Keratinocyte (primary cell): ENCODE measurements around the gene HP. TPM values are rescaled to one million over a fixed set of nuclear protein-coding genes. Genes with fewer than 3 reads are reported as not detected.

Experiments used
- DNase-seq: peaks from one replicate; pipeline ENCODE4 v3.0.0-alpha.2; 2011; ENCODE audit warnings: low read depth, missing footprints, low spot score
- FAIRE-seq: peaks from 2 replicates; lab custom pipeline; 2011; peaks lifted over from hg19 to GRCh38; lab: Jason Lieb, UNC
- H2AFZ ChIP-seq: 2 replicates; pipeline ENCODE4 v1.6.0; 2012; ENCODE audit warnings: low read length, control low read depth, inconsistent platforms; ENCODE audit not compliant: control insufficient read depth
- H3K27ac ChIP-seq: 2 replicates; pipeline ENCODE4 v1.5.1; 2011; ENCODE audit warnings: low read length; ENCODE audit not compliant: control insufficient read depth, insufficient read depth
- H3K27me3 ChIP-seq: 3 replicates; pipeline ENCODE4 v1.6.0; 2011; ENCODE audit warnings: low read length; ENCODE audit not compliant: control insufficient read depth, insufficient read depth; ENCODE audit errors: extremely low read depth
- H3K36me3 ChIP-seq, 2 experiments: 2 replicates in 1 of 2; 3 replicates in 1 of 2; pipeline ENCODE4 v1.5.1; 2011; ENCODE audit warnings: low read length in 2 of 2, mild to moderate bottlenecking in 1 of 2; ENCODE audit not compliant: control insufficient read depth in 2 of 2, insufficient read depth in 2 of 2; ENCODE audit errors: extremely low read depth in 1 of 2
- H3K4me1 ChIP-seq: 3 replicates; pipeline ENCODE4 v1.5.1; 2011; ENCODE audit warnings: low read length; ENCODE audit not compliant: control insufficient read depth, insufficient read depth; ENCODE audit errors: extremely low read depth
- H3K4me2 ChIP-seq: 3 replicates; pipeline ENCODE4 v1.6.0; 2011; ENCODE audit warnings: low read depth, low read length; ENCODE audit not compliant: control insufficient read depth, insufficient read depth; ENCODE audit errors: extremely low read depth
- H3K4me3 ChIP-seq, 3 experiments: fragments of 200-600 bp in 1 of 3; sonication (generic) in 1 of 3; 2 replicates in 2 of 3; 3 replicates in 1 of 3; pipeline ENCODE4 v1.5.1; 2011 to 2016; ENCODE audit warnings: low read length in 3 of 3, mild to moderate bottlenecking in 3 of 3, control low read depth in 2 of 3, inconsistent platforms in 1 of 3, low read depth in 1 of 3, mixed read lengths in 1 of 3, mixed run types in 1 of 3, moderate library complexity in 1 of 3; ENCODE audit not compliant: control insufficient read depth in 2 of 3, insufficient read depth in 2 of 3; ENCODE audit errors: extremely low read depth in 1 of 3
- H3K79me2 ChIP-seq: 2 replicates; pipeline ENCODE4 v1.6.0; 2012; ENCODE audit warnings: low read length; ENCODE audit not compliant: control insufficient read depth, insufficient read depth
- H3K9ac ChIP-seq: 3 replicates; pipeline ENCODE4 v1.6.0; 2011; ENCODE audit warnings: low read length; ENCODE audit not compliant: control insufficient read depth, insufficient read depth; ENCODE audit errors: extremely low read depth
- H3K9me1 ChIP-seq: 3 replicates; pipeline ENCODE4 v1.6.0; 2011; ENCODE audit warnings: low read length; ENCODE audit not compliant: control insufficient read depth, insufficient read depth; ENCODE audit errors: extremely low read depth
- H3K9me3 ChIP-seq: 2 replicates; pipeline ENCODE4 v1.5.1; 2012; ENCODE audit warnings: low read depth, low read length; ENCODE audit not compliant: control insufficient read depth
- H4K20me1 ChIP-seq: 3 replicates; pipeline ENCODE4 v1.6.0; 2011; ENCODE audit warnings: low read length; ENCODE audit not compliant: control insufficient read depth, insufficient read depth; ENCODE audit errors: extremely low read depth
- EZH2 ChIP-seq: IDR thresholded peaks from one replicate; pipeline ENCODE4 v1.6.1; 2012; ENCODE audit warnings: inconsistent platforms, mild to moderate bottlenecking, low read length, moderate library complexity
- dilution Hi-C: fragments of 300-500 bp; cut with MboI; formaldehyde crosslinking; loops from one replicate; pipeline ENCODE4 v1.7.0; 2020; ENCODE audit warnings: low sequenced_read_pairs; ENCODE audit not compliant: extremely low pct_ligation_motif_present
- polyA plus RNA-seq, 5 experiments: library from polyadenylated mRNA; depleted of rRNA in 3 of 5; stranded (reverse) in 3 of 5; stranded (forward) in 1 of 5; unstranded in 1 of 5; fragments of >200 nt; gene quantifications; 1 replicate in 1 of 5; 2 replicates in 3 of 5; 3 replicates in 1 of 5; pipeline versions ENCODE4 v1.2.1 to v1.2.3, GENCODE V29; 2011 to 2012; ENCODE audit warnings: missing spikeins in 2 of 5, low read depth in 1 of 5, low replicate concordance in 1 of 5
- TF ChIP-seq, protein P1 (sequence below), 3 experiments: IDR thresholded peaks in 1 of 3; conservative IDR thresholded peaks in 1 of 3; optimal IDR thresholded peaks in 1 of 3; 2 replicates in 2 of 3; 3 replicates in 1 of 3; pipeline versions ENCODE3 to v1.5.1; 2011; ENCODE audit warnings: low read length in 3 of 3, mild to moderate bottlenecking in 3 of 3, moderate library complexity in 2 of 3, control low read depth in 1 of 3, inconsistent platforms in 1 of 3; ENCODE audit not compliant: insufficient read depth in 2 of 3; ENCODE audit errors: extremely low read depth in 1 of 3

HP gene
- polyA plus RNA-seq, 1 donor (not counting 4 experiments of a cell fraction or from before 2014, with no cell fraction given): 0.43 TPM

DNA sequence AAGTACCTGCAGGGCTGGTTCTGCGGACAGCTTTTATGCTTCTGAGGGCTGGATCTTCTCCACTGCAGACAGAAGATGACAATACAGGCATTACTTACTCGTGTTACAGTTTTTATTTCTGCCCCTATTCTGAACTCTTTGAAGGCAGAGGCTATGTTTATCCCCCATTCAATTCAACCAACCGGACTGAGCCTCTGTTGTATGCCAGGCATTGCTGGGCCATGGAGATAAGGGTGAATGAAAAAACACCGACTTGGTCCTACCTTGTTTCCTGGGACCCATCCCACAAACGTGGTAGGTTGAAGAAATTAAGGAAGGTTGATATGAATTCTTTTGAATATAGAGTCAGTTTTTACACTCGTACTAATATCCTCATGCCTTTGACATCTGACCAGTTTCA is 10.0 kb upstream of the HP start:
- no peak for TF ChIP-seq EZH2
- TF ChIP-seq, protein P1, sequence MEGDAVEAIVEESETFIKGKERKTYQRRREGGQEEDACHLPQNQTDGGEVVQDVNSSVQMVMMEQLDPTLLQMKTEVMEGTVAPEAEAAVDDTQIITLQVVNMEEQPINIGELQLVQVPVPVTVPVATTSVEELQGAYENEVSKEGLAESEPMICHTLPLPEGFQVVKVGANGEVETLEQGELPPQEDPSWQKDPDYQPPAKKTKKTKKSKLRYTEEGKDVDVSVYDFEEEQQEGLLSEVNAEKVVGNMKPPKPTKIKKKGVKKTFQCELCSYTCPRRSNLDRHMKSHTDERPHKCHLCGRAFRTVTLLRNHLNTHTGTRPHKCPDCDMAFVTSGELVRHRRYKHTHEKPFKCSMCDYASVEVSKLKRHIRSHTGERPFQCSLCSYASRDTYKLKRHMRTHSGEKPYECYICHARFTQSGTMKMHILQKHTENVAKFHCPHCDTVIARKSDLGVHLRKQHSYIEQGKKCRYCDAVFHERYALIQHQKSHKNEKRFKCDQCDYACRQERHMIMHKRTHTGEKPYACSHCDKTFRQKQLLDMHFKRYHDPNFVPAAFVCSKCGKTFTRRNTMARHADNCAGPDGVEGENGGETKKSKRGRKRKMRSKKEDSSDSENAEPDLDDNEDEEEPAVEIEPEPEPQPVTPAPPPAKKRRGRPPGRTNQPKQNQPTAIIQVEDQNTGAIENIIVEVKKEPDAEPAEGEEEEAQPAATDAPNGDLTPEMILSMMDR (optimal IDR thresholded peaks at IDR 0.05 in 1 of 3, IDR thresholded peaks at IDR 0.05 in 1 of 3, conservative IDR thresholded peaks at IDR 0.05 in 1 of 3; ENCODE audit: extremely low read depth in 1 of 3, insufficient read depth in 2 of 3, low read length in 3 of 3): no peak
- no peak overlapping the region for H3K9ac ChIP-seq
- H3K4me1 ChIP-seq: no peaks in the 10 kb centered on the region
- H3K79me2 ChIP-seq: no peaks in the 10 kb centered on the region
- H3K9me1 ChIP-seq: no peaks in the 10 kb centered on the region
- dilution Hi-C loops: no loop called here
- H3K27ac ChIP-seq: no peak overlapping the region
- no peaks in the 10 kb centered on the region for H3K27me3 ChIP-seq
- H4K20me1 ChIP-seq: no peaks in the 10 kb centered on the region
- H3K9me3 ChIP-seq: no peaks in the 10 kb centered on the region
- DNase-seq (no peak), FAIRE-seq (no peak)
- H3K36me3 ChIP-seq: no peaks in the 10 kb centered on the region
- H3K4me2 ChIP-seq: no peak overlapping the region
- no peak overlapping the region for H3K4me3 ChIP-seq
- no peak overlapping the region for H2AFZ ChIP-seq

- no peak for FAIRE-seq
- dilution Hi-C loops: no loop called here
- no peaks in the 10 kb centered on the region for H4K20me1 ChIP-seq
- no peak for TF ChIP-seq EZH2
- TF ChIP-seq, protein P1 (optimal IDR thresholded peaks at IDR 0.05 in 1 of 3, IDR thresholded peaks at IDR 0.05 in 1 of 3, conservative IDR thresholded peaks at IDR 0.05 in 1 of 3; ENCODE audit: extremely low read depth in 1 of 3, insufficient read depth in 2 of 3, low read length in 3 of 3): no peak
- H3K27ac ChIP-seq: no peak overlapping the region
- no peak overlapping the region for H3K4me2 ChIP-seq
- no peaks in the 10 kb centered on the region for H3K79me2 ChIP-seq
- H3K4me1 ChIP-seq: no peaks in the 10 kb centered on the region
- H3K9ac ChIP-seq: no peak overlapping the region
- no peak overlapping the region for H3K4me3 ChIP-seq
- no peaks in the 10 kb centered on the region for H3K9me3 ChIP-seq
- no peaks in the 10 kb centered on the region for H3K9me1 ChIP-seq
- DNase-seq: no peak
- no peaks in the 10 kb centered on the region for H3K36me3 ChIP-seq
- no peak overlapping the region for H2AFZ ChIP-seq
- H3K27me3 ChIP-seq: no peaks in the 10 kb centered on the region
These were observed 9.4 kb upstream of the HP start for GRCh38 chr16:72044825-72045359.
